NCI-H128 (cell line): Measurements from ENCODE around the gene INS.

Experiments used
- DNase-seq: peaks from one replicate; lab custom pipeline; 2025; ENCODE audit not compliant: unreplicated experiment; lab: John Stamatoyannopoulos, UW

The INS gene

DNA sequence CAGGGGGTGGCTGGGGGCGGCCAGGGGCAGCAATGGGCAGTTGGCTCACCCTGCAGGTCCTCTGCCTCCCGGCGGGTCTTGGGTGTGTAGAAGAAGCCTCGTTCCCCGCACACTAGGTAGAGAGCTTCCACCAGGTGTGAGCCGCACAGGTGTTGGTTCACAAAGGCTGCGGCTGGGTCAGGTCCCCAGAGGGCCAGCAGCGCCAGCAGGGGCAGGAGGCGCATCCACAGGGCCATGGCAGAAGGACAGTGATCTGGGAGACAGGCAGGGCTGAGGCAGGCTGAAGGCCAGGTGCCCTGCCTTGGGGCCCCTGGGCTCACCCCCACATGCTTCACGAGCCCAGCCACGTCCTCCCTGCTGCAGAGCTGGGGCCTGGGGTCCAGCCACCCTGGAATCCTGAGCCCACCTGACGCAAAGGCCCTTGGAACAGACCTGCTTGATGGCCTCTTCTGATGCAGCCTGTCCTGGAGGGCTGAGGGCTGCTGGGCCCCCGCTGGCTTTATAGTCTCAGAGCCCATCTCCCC, at the start of gene INS:
TSS of gene INS (minus strand) at position 474 of the 524 bp plus-strand sequence. CDS start at position 236, 238 bp downstream.
- no peak for DNase-seq

DNA sequence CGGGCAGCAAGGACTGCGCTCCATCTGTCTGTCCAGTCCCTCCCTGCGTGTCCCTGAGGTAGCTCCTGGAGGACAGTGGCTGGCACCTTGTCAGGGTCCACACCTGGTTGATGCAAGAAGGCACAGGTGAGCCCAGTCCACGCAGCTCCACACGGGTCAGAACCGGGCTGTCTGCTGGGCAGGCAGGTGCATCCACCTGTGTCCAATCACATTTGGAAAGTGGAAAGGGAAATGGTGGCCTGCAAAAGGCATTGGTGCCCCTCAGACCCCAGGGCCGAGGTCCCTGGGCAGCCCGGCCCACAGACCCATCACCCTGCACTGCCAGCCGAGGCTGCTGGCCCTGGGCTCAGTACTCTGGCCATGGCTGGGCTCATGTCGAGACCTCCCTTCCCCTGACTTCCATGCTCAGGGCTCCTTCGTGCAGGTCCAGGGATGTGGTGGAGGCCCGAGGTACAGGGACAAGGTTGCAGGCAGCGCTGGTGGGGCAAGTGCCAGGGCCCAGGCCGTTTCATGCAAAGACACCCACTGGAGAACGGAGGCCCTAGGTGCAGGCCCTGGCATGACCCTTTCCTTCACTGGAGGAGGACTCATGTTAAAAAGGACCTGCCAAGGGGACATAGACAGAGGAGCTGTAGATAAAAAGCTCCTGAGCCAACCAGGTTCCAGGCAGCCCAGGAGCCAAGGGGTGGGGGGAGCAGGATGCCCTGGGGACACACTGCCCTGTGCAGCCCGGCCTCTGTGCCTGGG, 49.5 kb upstream of the INS start:
- no peak for DNase-seq

DNA sequence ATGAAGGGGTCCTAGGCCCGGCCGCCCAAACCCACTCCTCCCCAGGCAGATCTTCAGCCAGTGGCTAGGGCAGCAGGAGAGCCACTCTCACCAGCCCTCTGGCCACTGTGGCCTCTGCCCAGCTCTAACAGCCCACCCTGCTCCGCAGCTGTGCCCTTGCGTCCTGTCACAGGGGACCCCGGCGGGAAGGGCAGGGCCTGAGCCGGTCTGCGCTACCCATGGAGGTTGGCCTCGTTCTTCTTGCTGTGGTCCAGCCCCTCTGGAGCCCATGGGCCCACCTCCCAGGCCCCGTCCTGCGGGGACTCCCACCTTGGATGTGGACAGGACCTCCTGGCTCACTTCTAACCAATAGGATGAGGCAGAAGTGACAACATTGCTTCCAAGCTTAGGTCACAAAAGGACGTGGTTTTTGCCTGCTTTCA, 48.9 kb upstream of the INS start:
- no peak for DNase-seq

DNA sequence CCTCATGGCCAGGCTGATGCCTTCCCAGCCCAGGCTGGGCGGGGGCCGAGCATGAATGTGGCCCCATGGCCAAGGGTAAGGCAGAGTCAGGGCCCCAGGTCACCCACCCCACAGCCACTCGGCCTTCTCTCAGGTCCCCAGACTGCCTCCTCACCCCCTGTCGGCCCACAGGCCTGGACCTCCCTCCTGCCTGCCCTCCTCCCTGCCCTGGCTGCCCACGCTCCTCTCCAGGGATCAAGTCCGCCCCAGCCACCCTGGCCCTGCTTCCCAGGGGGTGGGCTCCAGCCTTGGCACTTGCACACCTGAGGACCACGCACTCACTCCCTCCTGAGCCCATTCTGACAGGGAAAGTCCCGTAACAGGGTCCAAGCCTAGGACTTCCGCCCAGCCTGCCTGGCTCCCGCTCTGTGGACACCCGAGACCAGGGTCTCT, 48.4 kb upstream of the INS start:
- no peak for DNase-seq

DNA sequence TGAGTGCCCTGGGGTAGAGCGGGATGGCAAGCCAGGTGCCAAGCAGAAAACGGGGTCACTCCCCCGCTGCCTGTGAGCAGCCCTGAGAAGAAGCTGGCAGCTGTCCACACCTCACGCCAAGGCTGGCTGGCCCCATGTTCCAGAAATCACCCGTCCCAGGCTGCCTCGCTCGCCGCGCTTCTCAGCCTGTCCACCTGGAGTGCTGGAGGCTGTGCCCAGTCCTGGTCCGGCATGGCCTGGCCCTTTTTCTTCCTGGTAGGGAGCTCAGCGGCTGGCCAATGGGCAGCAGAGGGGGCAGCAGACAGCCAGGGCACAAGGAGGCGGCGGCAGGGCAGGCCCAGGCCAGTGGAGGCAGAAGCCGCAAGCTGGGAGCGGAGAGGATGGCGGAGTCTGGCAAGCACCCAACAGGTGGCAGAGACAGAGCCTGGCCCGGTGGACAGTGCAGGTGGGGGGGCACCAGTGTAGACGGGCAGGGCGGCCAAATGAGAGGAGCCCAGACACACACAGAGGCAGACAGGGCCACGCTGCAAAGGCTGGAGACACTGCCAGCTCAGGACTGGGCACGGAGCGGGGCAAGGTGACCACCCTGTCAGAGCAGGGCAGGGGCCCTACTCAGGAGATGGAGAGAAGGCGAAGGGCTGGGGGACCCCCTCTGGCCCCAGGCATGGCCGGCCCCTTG, 47.8 kb upstream of the INS start:
- DNase-seq = no peak

DNA sequence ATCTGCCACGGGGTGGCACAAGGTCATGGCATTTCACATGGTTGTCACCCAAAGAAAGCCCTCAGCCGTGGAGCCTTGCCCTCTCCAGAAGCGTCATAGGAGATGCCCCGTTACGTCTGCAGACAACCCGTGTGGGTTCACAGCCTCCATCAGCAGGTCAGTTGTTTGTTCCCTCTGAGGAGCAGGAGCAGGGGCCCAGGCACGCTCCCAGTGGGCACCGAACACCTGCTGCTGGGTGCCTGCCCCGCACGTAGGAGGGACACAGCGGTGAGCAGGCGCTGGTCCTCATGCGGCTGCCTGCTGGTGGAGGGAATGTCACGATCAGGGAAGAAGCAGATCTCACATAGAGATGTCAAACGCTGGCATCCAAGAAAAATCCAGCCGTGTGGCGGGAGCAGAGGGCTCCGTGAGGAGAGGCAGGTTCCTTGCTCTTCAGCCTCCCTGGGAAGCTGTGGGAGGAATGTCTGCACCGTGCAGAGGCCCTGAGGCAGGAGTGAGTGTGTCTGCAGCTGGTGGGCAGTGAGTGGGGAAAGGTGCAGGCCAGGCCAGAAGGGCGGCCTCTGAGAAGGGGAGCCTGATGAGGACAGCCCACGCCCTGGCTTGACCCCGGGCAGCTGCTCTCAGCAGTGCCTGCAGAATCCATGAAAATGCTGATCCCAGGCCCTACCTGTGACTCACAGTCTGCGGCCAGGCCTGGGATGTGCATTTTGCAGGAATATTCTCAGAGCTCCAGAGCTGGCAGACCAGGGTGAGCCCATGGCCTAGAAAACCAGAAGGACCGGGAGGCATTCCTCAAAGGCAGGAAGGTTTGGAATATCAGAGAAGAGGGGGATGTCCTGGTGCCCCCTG, 47.0 kb upstream of the INS start:
- DNase-seq = no peak

DNA sequence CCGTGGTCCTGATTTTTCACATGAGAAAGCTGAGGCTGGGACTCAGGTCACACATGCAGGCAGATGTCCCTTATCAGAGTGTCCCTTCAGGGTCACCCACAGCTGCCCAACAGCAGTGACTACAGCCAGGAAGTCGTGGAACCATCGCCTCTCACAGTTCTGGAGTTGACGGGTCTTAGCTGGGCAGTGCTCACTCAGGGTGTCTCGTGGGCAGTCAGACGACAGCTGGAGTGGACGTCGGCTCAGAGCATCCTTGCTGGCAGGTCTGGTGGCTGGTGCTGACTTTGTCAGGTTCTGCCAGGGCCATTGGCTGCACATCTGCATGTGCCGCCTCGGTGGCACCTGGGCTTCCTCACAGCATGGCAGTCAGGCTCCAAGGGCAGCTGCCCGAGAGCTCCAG, 46.2 kb upstream of the INS start:
- no peak for DNase-seq

DNA sequence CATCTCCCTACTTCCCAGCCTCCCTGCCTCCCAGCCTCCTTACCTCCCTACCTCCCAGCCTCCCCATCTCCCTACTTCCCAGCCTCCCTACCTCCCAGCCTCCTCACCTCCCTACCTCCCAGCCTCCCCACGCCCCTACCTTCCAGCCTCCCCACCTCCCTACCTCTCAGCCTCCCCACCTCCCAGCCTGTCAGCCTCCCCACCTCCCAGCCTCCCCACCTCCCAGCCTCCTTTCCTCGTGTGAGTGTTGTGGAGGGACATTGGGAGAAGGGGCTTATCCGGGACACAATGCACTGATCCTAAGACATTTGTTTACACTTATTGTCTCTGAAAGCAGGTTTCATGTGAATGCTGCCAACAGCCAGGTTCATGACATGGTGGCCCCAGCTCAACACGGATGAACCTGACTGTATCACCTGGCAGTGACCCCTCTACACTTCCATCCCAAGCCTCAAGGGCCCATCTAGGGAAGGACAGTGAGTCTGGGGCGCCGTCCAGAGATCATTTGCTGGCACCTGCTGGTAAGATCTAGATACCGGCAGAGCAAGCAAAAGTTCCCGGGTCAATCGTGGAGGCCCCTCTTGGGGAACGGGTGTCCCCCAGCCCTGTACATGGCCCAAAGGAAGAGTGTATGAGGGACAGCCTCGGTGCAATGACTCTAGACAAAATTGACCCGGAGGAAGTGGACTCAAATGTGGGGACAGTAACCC, 45.1 kb upstream of the INS start:
- no peak for DNase-seq

DNA sequence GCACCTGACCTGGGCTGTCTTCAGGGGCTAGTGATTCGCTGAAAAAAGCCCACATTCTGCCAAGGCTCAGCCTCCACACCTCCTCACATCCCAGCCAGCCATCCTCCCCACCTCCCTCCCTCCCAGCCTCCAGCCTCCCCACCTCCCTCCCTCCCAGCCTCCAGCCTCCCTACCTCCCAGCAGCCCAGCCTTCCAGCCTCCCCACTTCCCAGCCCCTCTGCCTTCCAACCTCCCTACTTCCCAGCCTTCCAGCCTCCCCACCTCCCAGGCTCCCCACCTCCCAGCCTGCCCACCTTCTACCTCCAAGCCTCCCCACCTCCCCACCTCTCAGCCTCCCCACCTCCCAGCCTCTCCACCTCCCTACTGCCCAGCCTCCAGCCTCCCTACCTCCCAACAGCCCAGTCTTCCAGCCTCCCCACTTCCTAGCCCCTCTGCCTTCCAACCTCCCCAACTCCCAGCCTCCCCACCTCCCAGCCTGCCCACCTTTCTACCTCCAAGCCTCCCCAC, 44.3 kb upstream of the INS start:
- DNase-seq = no peak

DNA sequence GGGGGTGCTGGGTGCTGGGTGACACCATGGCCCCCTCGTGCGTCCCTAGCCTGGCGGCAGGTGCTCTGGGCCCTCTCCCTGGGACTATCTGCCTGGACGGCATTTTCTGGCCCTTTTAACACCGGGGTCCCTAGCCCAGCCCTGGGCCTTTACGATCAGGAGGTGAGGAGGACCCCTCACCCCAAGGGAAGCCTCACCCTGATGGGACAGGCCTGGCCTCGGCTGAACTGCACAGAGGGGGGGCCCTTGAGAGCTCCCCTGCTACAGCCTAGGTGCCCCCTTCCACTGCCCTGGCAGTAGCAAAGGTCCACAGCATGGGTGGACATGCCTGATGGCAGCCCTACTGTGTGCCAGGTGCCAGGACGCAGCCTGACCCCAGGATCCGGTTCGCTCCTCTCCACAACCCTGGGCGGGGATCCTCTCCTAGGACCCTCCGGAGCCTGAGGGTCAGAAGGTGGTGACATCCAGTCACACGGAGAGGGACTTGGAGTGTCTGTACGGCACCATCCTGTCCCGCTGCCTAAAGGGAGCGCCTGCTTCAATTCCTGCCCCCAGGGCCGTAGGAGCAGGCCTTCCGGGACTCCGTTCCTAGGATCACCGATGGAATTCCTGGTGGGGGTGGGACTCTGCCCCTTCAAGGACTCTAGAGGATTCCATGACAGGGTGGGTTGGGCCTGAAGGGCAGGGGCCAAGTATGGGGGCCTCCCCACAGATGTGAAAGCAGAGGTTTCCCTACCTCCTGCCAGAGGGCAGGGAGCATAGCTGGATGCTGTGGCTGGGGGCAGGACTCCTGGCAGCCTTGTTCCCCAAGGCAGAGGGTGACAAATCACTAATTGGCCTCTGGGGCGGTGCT, 43.6 kb upstream of the INS start:
- DNase-seq = no peak

DNA sequence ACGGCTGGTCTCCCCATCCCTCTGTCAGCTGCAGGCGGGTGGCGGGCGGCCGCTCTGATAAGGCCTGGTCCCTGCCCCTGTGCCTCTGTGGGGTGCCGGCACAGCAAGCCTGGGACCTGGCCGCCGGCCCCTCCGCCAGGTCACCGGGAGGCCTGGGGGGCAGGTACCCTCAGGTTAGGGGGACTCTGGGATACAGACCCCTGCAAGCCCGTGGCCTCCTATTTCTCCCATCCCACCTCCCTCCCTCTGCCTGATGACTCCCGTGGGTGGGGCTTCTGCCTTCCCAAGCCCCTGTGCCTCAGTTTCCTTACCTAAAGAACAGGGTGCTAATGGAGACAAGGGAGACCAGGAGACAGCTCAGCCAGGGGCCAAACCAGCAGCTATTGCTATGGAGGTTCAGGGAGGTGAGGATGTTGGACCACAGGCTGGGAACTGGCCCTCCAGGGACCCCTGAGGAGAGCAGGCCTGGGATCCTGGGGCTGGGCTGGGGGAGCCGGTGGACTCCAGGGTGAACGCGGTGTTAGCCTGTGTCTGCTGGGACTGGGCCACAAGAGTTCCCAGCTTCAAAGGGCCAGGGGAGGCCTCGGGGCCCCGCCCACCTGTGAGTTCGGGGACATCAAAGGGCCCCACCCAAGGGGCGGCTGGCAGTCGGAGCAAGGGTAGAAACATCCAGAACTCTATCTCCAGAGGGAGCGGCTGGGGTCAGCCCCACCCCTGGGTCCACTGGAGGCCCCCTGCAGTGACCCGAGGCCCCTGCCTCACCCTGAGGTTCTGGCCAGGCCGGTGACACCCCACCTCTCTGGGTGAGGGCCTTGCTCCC, 42.6 kb upstream of the INS start:
- DNase-seq = no peak

DNA sequence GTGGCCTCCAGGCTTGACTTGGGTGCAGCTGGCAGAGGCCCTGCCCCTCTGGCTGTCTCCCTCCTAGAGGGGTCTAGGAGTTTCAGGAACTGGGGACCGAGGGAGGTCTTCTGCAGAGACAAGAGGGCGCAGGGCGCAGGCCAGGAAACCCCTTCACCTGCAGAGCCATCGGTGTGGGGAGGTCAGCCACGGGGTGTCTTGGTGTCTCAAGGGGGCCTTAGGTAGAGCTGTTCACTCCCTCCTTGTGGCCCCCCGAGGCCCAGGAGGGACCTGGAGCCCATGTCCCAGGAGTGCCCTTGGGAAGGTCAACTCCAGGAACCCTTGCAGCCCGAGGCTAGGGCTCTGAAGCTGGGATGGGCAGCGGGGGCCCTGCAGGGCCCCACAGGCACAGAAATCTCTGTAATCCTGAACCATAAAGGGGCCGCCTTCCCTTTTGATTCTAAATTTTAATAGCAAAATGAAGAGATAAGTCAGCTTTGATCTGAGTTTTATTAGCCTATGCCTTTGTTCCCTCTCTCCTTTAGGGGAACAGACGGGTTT, 42.0 kb upstream of the INS start:
- DNase-seq = no peak

DNA sequence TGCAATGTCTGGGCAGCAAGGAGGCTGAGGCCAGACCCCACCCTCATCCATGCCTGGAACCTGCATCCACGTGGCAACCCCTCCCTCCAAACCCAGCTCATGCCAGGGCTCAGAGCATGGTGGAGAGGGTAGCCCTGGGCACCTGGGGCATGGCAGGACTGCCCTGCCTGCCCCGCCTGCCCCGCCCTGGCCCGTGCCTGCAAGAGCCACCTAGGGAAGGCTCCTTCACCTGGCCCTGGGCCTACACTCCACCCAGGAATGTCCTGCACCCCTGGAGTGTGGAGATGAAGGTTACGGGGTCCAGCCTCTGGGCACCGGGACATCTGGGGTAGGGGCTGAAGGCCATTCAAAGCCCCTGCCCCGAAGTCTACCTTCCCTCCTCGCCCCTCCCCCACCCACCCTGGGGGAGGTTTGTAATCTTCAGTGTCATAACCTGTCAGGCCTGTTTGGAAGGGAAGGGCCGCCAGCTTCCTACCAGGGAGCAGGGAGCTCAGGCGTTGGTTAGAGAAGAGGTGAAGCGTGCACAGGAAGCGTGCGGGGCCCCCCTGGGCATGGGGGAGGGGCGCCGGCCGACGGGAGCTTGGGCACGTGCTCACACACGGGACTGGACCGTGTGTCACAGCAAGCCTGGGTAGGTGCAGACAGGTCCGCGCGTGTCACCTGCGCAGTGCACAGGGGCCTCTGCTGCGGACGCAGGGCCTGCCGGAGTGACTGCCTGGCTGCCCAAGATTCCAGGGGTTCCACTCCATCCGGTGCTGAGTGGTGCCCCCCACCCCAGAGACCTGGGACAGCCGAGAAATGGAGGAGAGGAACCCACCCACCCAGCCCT, 41.3 kb upstream of the INS start:
- no peak for DNase-seq

DNA sequence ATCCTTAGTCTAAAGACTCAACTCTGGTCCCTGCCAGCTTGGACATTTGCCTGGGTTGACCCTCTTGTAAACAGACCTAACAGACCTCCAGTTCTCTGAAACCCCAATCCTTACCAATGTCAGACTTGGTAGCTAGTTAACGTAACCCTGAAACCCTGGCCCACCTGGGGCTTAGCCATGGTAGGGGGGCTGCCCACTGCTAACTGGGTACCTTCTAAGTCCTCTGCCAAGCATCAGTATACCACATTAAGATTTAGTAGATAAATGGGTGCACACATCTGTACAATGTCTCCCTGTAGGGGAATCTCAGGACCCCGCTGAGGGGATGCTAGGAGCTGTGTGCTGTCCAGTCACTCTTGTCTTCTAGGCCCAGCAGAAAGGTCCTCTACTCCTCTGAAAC, 40.5 kb upstream of the INS start:
- DNase-seq = no peak

DNA sequence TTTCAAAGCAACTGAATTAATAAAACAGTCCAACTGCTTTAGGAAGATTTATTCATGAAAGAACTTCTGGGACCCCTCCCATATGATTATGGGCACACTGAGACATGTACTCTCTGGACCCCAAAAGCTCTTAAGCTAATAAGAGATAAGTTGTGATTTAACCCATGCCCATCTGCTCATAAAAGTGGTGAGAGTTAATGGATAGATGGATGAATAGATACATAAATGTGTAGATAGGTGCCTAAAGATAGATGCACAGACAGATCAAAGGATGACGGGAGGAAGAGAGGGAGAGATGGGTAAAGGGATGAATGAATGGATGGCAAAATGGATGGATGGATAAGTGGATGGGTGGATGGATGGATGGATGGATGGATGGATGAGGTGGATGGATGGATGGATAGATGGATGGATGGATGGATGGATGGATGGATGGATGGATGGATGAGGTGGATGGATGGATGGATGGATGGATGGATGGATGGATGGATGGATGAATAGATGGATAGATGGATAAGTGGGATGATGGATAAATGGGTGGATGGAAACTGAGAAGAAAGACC, 40.0 kb upstream of the INS start:
- no peak for DNase-seq

DNA sequence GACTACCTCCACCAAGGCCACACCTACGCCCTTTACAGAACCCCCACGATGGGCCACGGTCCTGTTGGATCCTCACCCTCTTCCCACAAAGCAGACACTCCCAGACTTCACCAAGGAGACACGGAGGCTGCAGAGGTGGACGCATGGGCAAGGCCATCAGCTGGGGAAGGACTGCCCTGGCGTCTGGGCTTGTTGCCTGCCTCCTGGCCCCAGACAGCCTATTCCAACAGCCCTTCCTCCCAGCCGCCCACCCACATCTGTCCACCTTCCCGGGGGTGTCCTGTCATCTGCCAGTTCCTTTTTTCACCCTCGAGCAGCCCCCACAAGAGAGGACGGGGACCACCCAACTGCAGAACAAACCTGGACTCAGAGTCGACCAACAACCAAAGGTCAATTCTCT, 39.5 kb upstream of the INS start:
- no peak for DNase-seq
